HG02798 (cell line): Measurements from ENCODE around the gene ELANE.
A peak's percentile ranks its signal among the peaks of the same experiment; 100 is the strongest.
"Not testable (repeated sequence)": the region's sequence is repeated elsewhere in the genome, so short reads cannot be mapped to it uniquely, and the experiment has no call there.

ENCODE experiments used
- ATAC-seq: cut with Tn5 transposase; IDR thresholded peaks from one replicate; pipeline ENCODE4 v1.9.1; 2021; ENCODE audit warnings: mild to moderate bottlenecking; ENCODE audit not compliant: unreplicated experiment, poor library complexity

ELANE gene

DNA sequence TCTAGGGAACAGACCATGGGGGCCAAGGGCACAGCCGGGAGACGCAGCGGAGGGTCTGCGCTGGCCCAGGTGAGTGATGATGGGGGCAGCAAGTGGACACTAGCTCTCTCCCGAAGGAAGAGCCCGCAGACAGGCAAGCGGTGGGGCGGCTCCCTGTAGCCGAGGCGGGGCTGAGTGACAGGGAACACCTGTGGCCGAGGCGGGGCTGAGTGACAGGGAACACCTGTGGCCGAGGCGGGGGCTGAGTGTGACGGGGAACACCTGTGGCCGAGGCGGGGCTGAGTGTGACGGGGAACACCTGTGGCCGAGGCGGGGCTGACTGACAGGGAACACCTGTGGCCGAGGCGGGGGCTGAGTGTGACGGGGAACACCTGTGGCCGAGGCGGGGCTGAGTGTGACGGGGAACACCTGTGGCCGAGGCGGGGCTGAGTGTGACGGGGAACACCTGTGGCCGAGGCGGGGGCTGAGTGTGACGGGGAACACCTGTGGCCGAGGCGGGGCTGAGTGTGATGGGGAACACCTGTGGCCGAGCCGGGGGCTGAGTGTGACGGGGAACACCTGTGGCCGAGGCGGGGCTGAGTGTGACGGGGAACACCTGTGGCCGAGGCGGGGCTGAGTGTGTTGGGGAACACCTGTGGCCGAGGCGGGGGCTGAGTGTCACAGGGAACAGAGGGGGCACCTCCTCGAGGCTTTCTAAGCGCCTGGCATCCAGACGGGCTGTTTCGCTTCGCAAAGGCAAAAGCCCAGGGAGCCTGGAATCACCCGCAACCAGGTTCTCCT lies 39.5 kb downstream of the ELANE start:
- not testable (repeated sequence) for ATAC-seq

DNA sequence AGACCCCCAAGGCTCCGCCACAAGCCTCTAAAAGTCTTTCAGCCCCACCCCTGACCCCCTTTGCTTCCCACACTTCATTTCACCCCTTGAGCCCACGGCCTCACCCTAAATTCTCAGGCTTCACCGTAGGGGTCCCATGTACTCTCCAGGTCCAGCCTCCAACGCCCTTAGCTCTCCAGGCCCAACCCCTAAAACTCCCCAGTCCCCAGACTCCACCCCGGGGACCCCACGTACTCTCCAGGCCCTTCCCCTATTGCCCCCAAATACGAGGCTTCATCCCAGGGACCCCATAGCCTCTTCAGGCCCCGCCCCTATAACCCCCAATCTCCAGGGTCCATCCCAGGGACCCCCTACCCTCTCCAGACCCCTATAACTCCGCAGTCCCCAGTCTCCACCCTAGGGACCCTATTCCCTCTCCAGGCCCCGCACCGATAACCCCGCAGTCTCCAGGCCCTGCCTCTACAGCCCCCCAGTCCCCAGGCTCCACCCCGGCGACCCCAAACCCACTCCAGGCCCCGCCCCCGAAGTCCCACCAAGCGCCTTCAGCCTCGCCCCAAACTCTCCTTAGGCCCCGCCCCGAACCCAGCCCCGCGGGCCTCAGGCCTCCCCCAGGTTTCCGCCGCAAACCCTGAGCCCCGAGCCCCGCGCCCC lies 40.3 kb downstream of the ELANE start:
- no peak for ATAC-seq

DNA sequence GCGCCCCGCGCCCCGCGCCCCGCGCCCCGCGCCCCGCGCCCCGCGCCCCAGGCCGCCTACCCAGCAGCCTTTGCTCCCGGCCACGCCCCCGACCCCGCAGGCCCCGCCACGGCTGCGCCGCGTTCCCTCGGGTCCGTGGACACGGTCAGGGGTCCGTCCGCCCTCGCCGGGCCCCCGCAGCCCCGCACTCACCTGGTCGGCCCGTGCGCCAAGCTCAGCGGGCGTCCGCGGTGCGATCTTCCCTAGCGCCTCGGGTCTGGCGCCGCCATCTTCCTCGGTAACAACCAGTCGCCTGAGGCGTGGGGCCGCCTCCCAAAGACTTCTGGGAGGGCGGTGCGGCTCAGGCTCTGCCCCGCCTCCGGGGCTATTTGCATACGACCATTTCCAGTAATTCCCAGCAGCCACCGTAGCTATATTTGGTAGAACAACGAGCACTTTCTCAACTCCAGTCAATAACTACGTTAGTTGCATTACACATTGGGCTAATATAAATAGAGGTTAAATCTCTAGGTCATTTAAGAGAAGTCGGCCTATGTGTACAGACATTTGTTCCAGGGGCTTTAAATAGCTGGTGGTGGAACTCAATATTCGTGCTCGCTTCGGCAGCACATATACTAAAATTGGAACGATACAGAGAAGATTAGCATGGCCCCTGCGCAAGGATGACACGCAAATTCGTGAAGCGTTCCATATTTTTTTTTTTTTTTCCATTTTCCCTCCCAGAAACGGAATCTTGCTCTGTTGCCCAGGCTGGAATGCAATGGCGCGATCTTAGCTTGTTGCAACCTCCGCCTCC lies 41.0 kb downstream of the ELANE start, which contains the start of the genes MED16 and RNU6-9:
Gene MED16, minus strand, starts transcription at position 294 of the 796 bp plus-strand sequence. CDS start 2,056 bp downstream, outside the sequence.
Gene RNU6-9, plus strand, starts transcription at position 591 of the 796 bp plus-strand sequence.
- peak; percentile 86 for ATAC-seq

DNA sequence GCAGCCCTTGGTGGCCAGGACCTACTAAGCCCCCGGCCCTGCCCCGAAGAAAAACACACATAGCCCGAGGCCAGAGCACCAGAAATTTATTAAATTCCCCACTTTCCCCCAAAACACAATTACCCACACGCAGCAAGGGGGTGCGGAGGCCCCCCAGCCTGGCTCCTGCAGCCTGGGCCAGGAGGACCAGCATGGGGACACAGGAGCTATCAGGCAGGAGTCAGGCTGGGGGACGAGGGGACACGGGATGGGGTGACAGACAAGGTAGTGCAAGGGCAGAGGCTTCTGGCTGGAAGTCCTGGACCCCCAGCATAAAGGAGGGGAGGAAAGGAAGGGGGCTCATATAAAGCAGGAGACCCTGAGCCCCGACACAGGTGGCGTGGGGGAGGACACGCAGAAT lies 44.3 kb downstream of the ELANE start:
- ATAC-seq = no peak

DNA sequence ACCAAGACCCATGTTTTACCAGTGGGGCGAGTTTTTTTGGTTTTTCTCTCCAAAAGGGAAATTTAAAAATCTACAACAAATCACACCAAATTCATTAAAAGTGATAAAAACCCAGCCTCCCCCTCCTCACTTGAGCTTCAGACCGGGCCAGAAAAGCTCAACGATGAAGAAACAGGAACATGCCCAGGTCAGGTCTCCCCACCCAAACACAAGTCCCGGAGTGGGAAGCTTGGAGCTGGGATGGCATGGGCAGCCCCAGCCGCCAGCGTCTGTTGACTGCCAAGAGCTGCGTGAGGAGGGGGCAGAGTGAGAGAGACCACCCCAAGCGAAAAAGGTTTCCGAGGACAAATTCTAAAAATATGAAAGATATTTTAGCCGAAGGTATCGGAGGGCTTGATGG lies 44.9 kb downstream of the ELANE start:
- ATAC-seq = no peak

DNA sequence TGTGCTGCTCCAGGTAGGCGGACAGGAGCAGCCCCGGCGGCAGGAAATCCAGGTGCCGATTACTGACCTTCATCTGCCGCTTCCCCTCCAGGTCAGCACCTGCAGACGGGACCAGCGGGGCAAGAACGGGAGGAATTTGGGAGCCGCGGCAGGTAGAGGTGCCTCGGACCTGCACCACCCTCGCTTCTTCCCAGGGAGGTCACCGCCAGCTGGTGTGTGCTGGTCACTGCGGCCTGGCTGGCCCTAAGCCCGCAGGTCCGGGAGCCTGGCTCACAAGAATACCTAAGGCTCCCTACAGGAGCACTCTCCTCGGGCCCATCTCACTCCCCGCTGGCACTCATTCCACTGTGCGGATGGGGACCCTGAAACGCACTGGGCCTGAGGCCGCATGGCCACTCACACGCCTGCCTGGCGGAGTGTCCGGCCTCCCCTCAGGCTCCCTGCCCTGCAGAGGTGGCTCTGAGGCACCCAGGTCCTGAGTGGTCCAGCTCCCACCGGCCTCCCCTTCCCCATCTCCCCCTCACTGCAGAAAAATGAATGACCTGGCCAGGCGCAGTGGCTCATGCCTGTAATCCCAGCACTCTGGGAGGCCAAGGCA lies 45.4 kb downstream of the ELANE start:
- ATAC-seq = no peak

DNA sequence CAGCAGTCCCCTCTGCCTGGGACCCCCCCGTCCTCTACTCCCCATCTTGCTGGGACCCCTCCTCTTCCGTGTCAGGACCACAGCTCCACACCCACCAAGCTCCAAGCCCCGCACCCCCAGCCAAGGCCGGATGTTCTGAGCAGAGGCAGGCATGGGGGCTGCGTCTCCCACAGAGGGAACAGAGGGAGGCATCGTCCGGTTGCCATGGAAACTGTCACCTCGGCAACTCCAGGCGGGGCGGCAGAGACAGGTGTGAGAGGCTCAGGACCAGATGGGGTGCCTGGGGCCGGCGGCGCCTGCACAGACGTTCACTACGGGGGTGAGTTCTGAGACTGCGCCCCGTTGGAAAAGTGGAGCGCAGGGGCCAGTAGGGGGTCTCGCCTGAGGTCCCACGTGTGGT lies 46.6 kb downstream of the ELANE start:
- no peak for ATAC-seq

DNA sequence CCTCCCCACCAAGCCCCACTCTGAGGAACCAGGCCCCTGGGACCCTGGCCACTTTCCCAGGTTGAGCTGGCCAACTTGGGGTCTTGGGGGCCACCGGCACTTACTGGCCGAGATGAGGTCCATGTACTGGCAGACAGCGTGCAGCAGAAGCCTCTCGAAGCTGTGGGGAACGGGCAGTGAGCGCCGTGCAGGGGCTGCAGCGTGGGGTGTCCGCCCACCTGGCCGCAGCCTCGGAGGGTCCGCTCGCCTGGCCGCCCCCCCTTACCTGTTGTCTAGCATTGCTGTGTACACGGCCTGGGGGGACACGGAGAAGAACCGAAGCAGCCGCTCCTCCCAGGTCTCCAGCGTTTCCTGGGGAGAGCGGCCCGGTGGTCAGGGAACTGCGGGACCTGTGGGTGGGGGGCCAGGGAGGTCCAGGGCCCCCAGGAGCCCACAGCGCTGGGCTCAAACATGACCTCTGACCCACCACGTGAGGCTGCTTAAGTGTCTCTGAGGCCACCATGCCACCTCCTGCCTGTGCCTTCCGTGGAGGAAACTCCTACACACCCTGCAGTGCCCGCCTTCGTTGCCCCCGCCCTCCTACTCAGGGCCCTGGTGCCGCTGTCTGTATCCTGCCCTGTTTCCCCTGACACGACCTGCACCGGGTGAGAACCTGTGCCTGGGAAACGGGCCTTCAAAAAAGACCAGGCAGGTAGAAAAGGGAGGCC lies 47.4 kb downstream of the ELANE start:
- no peak for ATAC-seq

DNA sequence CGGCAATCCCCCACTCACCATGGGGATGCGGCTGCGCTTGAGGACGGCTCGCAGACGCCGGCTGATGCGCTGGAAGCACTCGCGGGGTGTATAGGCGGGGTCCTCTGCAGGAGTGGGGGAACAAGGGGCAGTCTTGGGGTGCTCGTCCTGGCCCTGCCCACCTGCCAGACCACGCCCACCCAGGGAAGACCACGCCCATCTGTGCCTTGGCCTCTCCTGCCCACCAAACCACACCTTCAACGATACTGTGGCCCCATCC lies 47.9 kb downstream of the ELANE start:
- no peak for ATAC-seq

DNA sequence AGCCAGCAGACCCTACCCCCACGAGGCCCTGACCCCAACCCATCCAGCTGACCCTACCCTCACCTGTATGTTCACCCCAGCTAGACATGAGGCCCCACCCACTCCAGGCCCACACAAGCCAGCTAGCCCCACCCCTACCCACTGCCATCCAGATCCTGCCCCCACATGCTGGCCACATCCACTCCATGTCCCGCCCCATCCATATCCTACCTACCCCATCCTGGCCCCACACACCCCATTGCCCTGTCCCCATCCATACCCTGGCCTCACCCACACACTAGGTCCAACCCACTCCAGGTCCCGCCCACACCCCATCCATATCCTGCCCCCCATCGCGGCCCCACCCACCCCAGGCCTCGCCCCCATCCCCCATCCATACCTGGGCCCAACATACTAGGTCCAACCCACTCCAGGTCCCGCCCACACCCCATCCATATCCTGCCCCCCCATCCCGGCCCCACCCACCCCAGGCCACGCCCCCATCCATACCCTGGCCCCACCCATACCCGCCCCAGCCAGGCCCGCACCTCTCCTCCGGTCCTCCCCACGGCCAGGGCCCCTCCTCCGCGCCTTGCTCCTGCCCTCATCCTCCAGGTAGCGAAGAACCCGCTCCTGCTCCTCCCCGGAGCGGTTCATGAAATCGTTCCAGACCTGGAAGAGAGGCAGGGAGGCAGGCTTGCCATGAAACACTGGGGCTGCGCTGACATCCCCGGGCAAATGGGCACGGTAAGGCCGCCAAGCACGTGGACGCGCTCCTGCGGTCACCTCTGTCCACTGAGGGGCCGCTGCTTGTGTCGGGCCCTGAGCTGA lies 48.4 kb downstream of the ELANE start:
- no peak for ATAC-seq

DNA sequence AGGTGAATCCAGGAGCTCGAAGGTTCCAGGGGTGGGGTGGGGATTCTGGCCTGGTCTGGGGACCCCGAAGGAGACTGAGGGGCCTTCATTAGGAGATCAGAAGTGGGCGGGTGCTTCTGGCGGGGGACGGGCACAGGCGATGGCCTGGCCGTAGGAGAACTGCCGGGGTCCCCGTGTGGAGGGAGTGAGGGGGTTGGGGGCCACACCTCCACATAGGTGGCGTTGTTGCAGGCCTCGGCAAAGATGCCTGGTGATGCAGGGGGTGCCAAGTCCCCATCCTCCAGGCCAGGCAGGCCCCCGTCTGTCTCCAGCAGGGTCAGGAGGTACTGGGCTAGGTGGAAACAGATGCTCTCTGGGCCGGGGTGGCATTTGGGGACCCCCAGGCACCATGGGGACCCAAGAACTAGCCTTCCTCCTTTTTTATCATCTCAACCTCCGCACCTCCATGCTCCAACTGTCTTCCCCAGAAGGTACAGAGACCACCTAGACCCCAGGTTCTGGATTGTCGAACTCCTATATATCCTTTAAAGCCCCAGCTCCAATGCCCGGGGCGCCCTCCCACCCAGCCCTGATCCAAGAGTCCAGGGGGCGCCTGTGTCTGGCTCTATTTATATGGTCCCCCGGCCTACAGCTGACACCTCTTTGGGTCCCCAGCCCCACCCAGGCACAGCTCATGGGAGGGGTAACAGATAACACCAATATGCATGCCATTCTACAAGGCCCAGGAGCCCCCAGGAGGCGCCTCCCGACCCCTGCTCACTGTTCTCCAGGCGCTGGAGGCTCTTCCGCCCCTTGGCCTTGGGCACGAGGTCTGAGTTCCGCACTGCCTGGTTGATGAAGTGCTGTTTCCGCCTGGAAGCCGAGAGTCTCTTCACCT lies 49.4 kb downstream of the ELANE start:
- ATAC-seq = no peak

DNA sequence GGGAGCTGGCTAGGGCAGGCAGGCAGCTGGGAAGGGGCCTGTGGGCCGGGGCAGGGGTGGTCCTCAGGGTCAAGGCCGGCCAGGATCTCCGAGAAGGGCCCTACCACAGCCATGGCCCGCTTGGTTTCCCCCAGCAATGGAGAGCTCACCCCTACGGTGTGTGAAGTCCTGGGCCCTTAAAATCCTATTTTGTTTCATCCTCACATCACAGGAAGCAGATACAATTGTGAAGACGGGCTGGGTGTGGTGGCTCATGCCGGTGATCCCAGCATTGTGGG lies 49.9 kb downstream of the ELANE start:
- no peak for ATAC-seq

DNA sequence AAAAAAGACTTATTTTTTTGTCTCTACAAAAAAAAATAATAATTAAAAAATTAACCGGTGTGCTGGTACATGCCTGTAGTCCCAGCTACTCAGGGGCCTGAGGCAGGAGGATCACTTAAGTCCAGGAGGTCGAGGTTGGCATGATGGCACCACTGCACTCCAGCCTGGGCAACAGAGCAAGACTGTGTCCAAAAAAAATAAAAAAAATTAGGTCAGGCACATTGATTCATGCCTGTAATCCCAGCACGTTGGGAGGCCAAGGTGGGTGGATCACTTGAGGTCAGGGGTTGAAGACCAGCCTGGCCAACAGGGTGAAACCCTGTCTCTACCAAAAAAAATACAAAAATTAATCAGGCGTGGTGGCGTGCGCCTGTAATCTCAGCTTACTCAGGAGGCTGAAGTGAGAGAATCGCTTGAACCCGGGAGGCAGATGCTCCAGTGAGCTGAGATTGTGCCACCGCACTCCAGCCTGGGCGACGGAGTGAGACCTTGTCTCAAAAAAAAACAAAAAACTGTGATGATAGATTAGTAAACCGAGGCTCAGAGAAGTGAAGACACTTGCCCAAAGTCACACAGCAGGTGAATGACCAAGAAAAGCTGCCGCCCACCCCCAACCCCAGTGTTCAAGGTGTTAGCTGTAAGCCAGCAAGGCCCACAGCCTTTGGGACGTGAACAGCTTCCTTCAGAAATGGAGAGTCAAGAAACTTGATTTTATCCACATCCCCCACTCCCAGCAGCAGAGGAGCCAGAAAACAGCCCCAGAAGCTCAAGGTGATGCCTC lies 50.5 kb downstream of the ELANE start:
- ATAC-seq = no peak

DNA sequence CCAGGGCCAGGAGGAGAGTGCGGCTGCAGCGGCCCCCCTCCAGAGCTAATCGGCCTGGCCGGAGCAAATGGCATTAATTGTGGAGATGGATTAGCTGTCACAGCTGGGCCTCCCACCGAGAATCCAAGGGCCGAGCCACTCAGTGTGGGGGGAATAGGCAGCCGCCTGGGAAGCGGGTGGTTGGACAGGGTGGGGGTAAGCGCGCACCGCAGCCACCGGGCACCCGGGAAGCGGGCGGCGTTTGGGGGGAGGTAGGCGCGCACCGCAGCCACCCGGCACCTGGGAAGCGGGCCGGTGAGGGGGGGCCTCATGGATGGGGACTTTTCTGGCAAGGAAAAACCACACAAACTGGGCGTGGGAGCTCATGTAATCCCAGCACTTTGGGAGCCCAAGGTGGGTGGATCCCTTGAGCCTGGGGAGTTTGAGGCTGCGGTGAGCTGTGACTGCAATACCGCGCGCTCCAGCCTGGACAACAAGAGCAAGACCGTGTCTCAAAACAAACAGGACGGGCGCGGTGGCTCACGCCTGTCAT lies 51.2 kb downstream of the ELANE start:
- ATAC-seq = no peak

DNA sequence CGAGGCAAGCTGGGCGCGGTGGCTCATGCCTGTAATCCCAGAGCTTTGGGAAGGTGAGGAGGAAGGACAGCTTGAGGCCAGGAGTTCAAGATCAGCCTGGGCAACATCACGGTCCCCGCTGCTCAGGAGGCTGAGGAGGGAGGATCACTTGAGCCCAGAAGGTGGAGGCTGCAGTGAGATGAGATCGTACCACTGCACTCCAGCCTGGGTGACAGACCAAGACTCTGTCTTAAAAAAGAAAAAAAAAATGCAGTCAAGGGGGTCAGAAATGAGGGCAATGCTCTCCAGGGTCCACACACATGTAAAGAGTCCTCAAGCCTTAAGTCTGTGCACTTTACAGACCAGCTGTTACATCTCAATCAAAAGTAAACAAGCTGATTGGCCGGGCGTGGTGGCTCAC lies 52.4 kb downstream of the ELANE start:
- no peak for ATAC-seq
